Muscle layer of duodenum (tissue), 2 donors: ENCODE measurements around the gene OR8G1.

Source experiments
- H3K27ac ChIP-seq: one replicate; pipeline ENCODE4 v1.7.0; 2013; ENCODE audit warnings: mild to moderate bottlenecking, low read length
- H3K27me3 ChIP-seq: one replicate; pipeline ENCODE4 v1.7.0; 2013; ENCODE audit warnings: low read depth, mild to moderate bottlenecking, control low read depth, low read length
- H3K36me3 ChIP-seq, 2 donors: one replicate each; pipeline ENCODE4 v1.7.0; 2013; ENCODE audit warnings: low read length in 2 of 2, control low read depth in 1 of 2, mild to moderate bottlenecking in 1 of 2; ENCODE audit not compliant: insufficient read depth in 2 of 2, control insufficient read depth in 1 of 2
- H3K4me1 ChIP-seq, 2 donors: one replicate each; pipeline ENCODE4 v1.7.0; 2013; ENCODE audit warnings: low read length in 2 of 2, mild to moderate bottlenecking in 2 of 2, control low read depth in 1 of 2, moderate library complexity in 1 of 2; ENCODE audit not compliant: insufficient read depth in 2 of 2, control insufficient read depth in 1 of 2
- H3K4me3 ChIP-seq, 2 donors: one replicate each; pipeline ENCODE4 v1.7.0; 2013; ENCODE audit warnings: low read length in 2 of 2, low read depth in 1 of 2, mild to moderate bottlenecking in 1 of 2
- H3K9me3 ChIP-seq, 2 donors: one replicate each; pipeline ENCODE4 v1.7.0; 2013; ENCODE audit warnings: low read length in 2 of 2, control low read depth in 1 of 2, mild to moderate bottlenecking in 1 of 2; ENCODE audit not compliant: control insufficient read depth in 1 of 2
- donor health status: healthy.

OR8G1 gene, protein sequence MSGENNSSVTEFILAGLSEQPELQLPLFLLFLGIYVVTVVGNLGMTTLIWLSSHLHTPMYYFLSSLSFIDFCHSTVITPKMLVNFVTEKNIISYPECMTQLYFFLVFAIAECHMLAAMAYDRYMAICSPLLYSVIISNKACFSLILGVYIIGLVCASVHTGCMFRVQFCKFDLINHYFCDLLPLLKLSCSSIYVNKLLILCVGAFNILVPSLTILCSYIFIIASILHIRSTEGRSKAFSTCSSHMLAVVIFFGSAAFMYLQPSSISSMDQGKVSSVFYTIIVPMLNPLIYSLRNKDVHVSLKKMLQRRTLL

DNA sequence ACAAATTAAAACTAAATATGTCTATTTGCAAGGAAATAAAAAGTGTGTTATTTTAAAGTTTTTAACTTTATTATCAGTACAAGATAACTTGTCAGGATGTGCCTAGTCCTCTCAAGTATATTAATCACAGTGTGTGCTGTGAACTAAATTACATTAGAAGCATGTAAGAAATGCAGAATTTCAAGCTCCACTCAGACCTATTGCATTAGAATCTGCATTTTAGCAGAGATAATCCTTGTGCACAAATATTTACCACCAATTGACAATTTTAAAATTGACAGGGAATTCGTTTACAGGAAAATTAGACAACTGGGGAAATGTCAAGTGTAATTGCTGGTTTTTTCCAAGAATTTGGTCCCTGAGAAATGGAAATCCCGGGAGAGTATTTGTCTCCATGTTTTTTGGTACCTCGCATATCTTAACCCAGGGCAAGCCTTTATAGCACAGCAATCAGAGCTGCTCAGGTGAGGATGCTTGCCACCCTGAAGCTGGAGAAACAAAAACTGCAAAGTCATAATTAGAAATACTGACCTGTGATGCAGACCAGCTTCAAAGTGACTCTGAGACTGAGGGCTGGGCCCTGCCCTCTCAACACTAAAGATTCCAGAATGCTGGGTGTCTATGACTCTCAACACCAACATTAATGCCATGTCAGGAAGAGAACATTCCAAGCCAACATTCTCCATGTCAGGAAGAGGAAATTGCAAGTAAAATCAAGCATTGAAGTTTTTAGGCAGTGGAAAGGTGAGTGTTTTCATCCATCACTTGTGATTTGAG lies at the start of gene OR8G1:
Gene OR8G1 (plus strand): TSS at position 475 of the 777 bp plus-strand sequence. CDS start 8,581 bp downstream, outside the sequence.
- no peaks in the 10 kb centered on the region for H3K36me3 ChIP-seq
- H3K9me3 ChIP-seq, result no peaks in the 10 kb centered on the region
- H3K27me3 ChIP-seq, result no peaks in the 10 kb centered on the region
- H3K4me3 ChIP-seq, result no peak within 1 kb of the TSS
- no peak within 1 kb of the TSS for H3K27ac ChIP-seq
- H3K4me1 ChIP-seq, result no peaks in the 10 kb centered on the region

DNA sequence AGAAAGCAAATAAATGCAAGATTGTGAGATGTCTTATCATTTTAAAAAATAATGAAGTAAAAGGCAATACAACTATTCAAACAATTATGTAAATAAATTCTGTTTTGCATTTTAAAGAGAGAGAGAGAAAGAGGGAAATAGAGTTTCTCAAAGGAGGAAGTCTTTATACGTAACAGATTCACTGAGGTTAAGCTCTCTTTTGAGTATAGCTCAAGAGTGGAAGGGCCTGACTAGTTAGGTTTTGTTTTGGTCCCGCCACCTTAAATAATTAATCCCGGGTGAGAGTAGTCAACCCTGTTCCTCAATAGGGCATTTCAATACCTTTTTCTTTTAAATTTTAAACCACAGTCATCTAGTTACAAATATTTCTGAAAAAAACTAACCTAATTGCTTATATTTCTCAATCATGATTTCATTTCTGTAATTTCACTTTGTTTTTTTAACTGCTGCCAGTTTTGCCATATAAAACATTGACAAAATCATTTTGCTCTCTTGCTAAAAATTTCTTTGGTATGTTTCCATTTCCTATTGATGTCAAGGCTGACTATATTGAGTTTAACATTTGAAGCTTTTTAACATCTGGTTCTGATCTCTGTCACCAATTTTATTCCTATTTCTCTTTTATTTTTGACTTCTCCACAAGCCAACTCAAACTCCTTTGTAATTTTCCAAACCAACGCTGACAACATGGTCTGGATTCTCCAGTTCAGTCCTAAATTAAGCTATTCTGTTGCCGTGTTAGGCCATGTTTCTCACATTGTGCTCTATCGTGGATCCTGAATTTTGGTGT lies 47.5 kb upstream of the OR8G1 start:
- H3K36me3 ChIP-seq, result no peaks in the 10 kb centered on the region
- H3K27ac ChIP-seq, result no peak overlapping the region
- no peaks in the 10 kb centered on the region for H3K9me3 ChIP-seq
- H3K4me1 ChIP-seq, result no peaks in the 10 kb centered on the region
- no peaks in the 10 kb centered on the region for H3K27me3 ChIP-seq
- no peak overlapping the region for H3K4me3 ChIP-seq

DNA sequence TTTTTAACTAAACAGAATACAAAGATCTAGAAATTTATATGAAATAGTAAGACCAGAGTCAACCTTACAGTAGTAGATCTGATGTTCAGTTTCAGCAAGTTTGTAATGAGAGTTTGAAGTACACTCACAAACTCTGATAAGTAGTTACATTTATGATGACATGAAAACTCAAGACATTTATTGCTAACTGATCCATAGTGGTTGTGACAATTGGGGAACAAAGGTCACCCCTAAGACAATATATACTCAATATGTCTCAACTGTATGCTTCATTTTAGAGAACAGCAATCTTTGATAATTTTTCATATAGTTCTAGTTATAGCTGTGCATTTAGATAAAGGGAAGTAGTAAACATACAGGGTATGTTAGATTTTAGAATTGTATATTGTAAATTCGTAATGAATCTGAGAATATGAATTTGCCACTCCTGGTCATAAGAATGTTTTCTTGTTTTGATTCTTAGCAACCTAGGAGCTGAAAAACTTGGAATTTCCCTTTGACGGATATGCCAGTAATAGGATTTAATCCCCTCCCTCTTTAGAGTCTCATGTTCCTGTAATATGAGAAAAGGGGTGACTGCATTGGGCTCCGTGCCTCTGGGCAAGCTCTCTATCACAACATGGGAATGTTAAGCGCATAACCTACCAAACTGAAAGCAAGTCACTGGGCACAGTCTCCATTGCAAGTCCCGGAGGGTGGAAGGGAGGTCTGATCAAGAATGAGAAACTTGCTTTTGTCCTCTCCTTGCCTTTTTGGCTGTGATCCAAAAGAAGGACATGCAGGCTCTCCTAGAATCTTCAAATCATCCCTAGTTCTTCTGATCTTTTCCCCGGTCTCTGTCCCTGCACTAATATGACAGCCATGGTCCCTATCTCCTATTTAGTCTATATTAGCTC lies 46.4 kb upstream of the OR8G1 start:
- Histone ChIP-seq H3K4me3 (no peak overlapping the region), H3K36me3 (no peaks in the 10 kb centered on the region), H3K27ac (no peak overlapping the region)

DNA sequence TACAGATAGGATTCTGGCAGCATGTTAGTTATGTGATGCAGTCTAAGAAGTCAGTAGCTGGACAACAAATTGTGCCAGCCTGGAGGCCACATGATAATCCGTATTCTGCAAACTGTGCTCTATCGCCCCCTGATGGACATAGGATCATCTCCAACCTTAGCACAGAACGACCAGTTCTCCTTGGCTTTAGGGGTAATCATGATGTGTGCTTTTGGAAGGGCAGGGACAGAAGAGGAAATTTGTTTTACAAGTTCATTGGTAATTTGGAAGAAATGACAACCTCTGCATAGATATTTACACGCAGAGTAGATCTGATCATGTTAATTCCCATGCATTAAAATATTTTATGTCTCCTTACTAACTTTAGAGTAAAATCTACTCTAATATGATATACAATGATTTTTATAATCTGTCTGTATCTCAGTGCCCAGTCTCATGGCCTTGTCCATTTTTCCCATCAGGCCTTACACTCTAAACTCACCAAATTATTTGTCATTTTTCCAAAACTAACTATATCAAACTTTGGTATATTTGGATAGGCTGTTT lies 45.6 kb upstream of the OR8G1 start:
- H3K27me3 ChIP-seq, result no peaks in the 10 kb centered on the region
- H3K27ac ChIP-seq, result no peak overlapping the region

More for the DNA sequence above, 46.4 kb upstream of the OR8G1 start:
- no peaks in the 10 kb centered on the region for H3K27me3 ChIP-seq
- no peaks in the 10 kb centered on the region for H3K4me1 ChIP-seq
- no peaks in the 10 kb centered on the region for H3K9me3 ChIP-seq

DNA sequence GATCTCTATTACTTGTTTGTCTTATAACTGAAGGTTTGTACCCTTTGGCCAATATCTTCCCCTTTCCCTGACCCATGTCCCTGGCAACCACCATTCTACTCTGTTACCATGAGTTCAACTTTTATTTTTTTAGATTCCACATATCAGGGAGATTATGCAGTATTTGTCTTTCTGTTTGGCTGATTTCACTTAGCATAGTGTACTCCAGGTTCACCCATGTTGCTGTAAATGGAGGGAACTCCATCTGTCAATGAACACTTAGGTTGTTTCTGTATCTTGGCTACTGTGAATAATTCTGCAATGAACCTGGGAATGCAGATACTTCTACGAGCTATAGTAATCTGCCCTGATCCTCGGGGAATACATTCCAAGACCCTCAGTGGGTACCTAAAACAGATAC lies 42.9 kb upstream of the OR8G1 start:
- no peak overlapping the region for H3K27ac ChIP-seq
- no peaks in the 10 kb centered on the region for H3K36me3 ChIP-seq
- no peak overlapping the region for H3K4me3 ChIP-seq
- no peaks in the 10 kb centered on the region for H3K4me1 ChIP-seq
- H3K27me3 ChIP-seq, result no peaks in the 10 kb centered on the region
- H3K9me3 ChIP-seq, result no peaks in the 10 kb centered on the region

More for the DNA sequence above, 45.6 kb upstream of the OR8G1 start:
- no peaks in the 10 kb centered on the region for H3K36me3 ChIP-seq
- no peak overlapping the region for H3K4me3 ChIP-seq
- H3K9me3 ChIP-seq, result no peaks in the 10 kb centered on the region
- H3K4me1 ChIP-seq, result no peaks in the 10 kb centered on the region

DNA sequence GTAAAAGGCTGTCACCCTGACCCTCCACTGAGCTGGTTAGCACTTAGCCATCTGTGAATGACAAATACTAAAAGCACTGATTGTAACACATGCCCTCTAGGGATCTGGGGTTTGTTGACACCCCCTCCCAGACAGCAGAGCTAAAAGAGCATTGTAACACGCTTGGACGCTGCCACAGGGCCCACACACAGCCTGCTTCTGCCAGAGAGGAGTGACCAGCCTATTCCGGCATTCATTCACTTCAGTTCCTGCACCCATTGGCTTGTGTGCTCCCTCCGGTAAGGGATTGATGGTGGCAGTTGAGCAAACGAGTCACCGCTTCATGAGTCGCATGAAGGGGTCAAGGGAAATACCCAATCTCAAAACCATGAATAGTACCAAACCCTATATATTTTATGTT lies 42.0 kb upstream of the OR8G1 start:
- no peaks in the 10 kb centered on the region for H3K9me3 ChIP-seq
- H3K4me1 ChIP-seq, result no peaks in the 10 kb centered on the region
- no peaks in the 10 kb centered on the region for H3K27me3 ChIP-seq
- H3K36me3 ChIP-seq, result no peaks in the 10 kb centered on the region
- H3K27ac ChIP-seq, result no peak overlapping the region
- H3K4me3 ChIP-seq, result no peak overlapping the region

DNA sequence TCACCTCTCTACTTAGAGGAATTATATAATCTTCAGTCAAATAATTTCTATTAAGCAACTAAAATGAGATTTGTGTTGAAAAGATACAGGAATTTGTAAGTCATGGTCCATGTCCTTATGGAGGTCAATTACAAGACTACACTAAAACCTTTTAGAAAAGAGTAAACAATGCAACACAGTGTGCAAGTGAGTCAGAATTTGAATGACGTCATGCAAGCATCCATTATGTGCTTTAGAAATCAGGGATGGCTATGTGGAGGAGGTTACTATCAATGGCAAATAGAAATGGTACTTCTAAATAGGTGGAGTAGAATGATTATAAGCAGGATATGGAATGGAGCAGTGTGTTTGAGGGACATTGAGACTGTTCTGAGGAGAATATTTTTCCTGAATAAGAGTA lies 41.2 kb upstream of the OR8G1 start:
- H3K9me3 ChIP-seq, result no peaks in the 10 kb centered on the region

DNA sequence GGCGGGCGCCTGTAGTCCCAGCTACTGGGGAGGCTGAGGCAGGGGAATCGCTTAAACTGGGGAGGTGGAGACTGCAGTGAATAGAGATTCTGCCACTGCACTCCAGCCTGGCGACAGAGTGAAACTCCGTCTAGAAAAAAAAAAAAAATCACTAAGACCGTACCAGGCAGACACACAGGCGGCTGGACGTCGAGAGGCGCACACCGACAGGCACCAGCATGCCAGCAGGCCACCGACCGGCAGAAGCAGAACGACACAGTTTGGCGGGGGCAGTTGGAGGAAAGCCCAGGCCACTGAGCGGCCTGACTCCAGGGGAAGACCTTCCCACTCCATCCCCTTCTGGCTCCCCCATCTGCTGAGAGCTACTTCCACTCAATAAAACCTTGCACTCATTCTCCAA lies 40.2 kb upstream of the OR8G1 start:
- Histone ChIP-seq H3K36me3 (no peaks in the 10 kb centered on the region), H3K4me1 (no peaks in the 10 kb centered on the region), H3K4me3 (no peak overlapping the region), H3K9me3 (no peaks in the 10 kb centered on the region), H3K27ac (no peak overlapping the region), H3K27me3 (no peaks in the 10 kb centered on the region)

More for the DNA sequence above, 41.2 kb upstream of the OR8G1 start:
- H3K27ac ChIP-seq, result no peak overlapping the region
- no peaks in the 10 kb centered on the region for H3K4me1 ChIP-seq
- H3K36me3 ChIP-seq, result no peaks in the 10 kb centered on the region
- no peaks in the 10 kb centered on the region for H3K27me3 ChIP-seq
- H3K4me3 ChIP-seq, result no peak overlapping the region

DNA sequence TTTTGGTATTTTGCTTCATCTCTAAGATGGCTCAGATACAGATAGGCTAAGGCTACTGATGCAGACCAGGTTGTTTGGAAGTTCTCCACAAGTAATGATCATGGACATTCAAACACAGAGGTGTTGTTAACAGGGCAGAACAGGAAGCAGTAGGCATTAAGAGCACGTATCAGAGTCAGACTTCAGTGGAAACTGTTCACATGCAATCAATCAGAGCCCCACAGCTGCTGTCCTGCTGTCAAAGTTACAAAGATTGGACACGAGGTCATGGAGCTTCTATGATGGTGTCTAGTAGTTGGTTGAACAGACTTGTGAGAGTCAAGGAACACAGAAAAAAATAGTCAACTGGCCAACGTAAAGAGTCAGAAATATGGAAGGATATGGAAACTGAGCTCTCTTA lies 37.9 kb upstream of the OR8G1 start:
- H3K27me3 ChIP-seq, result no peaks in the 10 kb centered on the region
- H3K27ac ChIP-seq, result no peak overlapping the region
- H3K4me3 ChIP-seq, result no peak overlapping the region
- H3K36me3 ChIP-seq, result no peaks in the 10 kb centered on the region
- H3K4me1 ChIP-seq, result no peaks in the 10 kb centered on the region
- no peaks in the 10 kb centered on the region for H3K9me3 ChIP-seq

DNA sequence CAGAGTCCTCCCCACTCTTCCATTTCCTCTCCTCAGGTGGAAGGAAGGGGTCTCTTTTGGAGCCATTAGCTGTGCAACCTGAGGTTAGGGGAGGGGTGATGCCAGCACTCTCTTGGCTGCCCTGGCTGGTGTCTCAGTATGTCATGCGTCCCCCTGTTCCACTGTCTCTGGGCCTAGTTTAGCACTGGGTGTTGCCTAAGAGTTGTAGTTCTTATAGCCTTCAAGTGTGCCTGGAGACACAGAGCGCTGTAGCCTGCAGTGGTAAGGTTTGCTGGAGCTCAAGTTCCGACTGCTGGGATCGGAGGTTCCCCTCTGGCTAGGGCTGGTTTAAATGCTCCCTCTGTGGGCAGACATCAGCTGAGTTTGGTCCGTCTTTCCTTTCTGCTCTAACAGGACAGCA lies 36.9 kb upstream of the OR8G1 start:
- no peaks in the 10 kb centered on the region for H3K27me3 ChIP-seq
- H3K36me3 ChIP-seq, result no peaks in the 10 kb centered on the region
- no peak overlapping the region for H3K27ac ChIP-seq
- no peak overlapping the region for H3K4me3 ChIP-seq
- H3K4me1 ChIP-seq, result no peaks in the 10 kb centered on the region
- no peaks in the 10 kb centered on the region for H3K9me3 ChIP-seq
